ENCODE data around the gene RNF144A. TPM values are rescaled to one million over a fixed set of nuclear protein-coding genes. Genes with fewer than 3 reads are reported as not detected.

The RNF144A gene
- total RNA-seq, 1 donor from 2014 or later, result 39.9 TPM

DNA sequence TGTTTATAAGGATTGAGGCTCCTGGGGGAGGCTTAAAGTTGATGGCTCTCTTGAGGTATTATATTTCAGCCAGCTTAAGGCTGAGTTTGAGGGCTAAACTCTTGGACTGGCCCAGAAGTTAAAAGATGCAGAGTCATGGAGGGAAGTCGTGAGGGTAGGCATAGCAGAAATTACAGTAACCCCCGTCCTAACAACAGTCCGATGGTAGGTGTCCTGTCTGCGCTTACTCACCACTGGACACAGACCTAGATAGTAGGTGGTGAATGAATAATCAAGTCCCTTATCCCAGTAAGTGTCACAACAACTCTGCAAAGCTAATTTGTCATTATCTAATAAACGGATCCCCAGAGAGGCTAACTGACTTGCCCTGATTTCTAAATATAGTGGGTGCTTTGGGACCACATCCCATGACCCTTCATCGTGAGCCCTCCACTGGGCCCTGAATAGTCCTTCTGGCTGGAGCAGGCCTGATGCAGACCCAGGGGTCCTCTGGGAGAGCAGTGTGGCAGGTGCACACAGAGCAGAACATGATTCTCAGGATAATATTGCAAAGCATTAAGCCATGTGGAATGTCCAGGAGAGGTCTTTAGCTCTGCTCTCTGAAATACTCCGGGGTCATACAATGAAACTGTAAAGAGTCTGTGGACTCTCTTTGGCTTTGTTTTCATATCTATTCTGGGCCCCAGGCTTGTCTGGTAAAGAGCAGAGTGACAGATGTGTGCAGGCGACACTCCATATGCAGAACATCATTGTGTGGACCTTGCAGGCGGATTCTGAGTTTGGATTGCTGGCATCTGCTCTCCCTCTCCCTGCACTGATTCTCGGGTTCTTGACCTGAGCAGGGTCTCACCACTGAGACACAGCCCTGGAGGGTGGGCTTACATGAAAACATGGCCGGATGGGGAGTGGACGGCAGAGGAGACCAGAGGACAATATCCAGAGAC lies 98.1 kb downstream of the RNF144A start:
- Mint-ChIP-seq H3K27ac (peak overlapping the region; percentile 9), H3K9me3 (ENCODE audit: low read depth) (no peaks in the 10 kb centered on the region), H3K4me1 (ENCODE audit: low read depth) (peaks cover 13% of the 10 kb centered on the region), H3K27me3 (no peaks in the 10 kb centered on the region), H3K4me3 (ENCODE audit: low read depth) (no peak overlapping the region), H3K36me3 (ENCODE audit: insufficient read depth) (peaks cover 6% of the 10 kb centered on the region)
- TF ChIP-seq, protein P1, sequence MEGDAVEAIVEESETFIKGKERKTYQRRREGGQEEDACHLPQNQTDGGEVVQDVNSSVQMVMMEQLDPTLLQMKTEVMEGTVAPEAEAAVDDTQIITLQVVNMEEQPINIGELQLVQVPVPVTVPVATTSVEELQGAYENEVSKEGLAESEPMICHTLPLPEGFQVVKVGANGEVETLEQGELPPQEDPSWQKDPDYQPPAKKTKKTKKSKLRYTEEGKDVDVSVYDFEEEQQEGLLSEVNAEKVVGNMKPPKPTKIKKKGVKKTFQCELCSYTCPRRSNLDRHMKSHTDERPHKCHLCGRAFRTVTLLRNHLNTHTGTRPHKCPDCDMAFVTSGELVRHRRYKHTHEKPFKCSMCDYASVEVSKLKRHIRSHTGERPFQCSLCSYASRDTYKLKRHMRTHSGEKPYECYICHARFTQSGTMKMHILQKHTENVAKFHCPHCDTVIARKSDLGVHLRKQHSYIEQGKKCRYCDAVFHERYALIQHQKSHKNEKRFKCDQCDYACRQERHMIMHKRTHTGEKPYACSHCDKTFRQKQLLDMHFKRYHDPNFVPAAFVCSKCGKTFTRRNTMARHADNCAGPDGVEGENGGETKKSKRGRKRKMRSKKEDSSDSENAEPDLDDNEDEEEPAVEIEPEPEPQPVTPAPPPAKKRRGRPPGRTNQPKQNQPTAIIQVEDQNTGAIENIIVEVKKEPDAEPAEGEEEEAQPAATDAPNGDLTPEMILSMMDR (IDR thresholded peaks at IDR 0.05; ENCODE audit: unreplicated experiment), result no peak
- no peak for DNase-seq (ENCODE audit: low spot score, unreplicated experiment)

DNA sequence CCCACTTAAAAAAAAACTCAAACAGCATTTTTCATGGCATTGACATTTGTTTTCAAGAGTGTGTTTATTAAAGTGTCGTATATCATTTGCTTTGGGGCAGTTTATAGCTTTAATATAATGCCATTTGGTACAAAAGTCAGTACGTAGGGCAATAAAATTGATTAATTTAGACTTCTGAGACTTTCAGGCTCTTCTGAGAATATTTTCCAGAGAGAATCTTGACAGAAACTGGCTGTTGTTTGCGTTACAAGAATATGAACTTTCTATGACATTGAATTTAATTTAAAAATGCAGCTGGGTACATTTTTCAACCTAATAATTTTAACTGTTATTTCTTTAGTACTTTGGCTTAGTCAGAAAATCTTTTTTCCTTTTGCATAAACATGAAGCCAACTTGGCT lies 98.9 kb downstream of the RNF144A start:
- H3K36me3 Mint-ChIP-seq (ENCODE audit: insufficient read depth), result peaks cover 8% of the 10 kb centered on the region

DNA sequence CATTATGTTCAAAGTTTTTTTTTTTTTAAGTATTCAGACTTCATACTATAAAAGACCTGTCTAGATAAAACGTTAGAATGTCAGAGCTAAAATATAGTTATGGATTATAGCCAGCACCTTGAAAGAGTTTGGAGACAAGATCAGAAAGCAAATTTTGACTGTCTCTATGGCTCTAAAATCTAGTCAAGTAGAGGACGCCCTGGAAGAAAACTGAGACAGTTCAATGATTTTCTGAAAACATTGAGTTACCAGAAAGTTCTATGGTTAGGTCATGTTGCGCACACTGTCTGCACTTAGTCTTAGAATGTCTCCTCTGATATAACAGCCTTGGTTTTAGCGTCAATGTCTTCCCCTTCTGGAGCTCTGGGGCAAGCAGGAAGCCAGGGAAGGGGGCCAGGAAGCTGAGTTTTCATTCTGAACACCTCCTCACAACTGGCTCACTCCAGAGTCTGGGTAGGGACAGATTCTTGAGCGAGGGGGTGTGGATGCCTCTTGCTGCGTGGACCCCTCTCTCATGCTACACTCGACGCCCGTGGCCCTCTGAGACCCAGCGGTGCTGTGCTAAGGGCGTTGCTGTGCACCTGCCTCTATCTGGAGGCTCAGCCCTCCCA lies 99.5 kb downstream of the RNF144A start:
- DNase-seq (ENCODE audit: low spot score, unreplicated experiment), result no peak
- no peaks in the 10 kb centered on the region for H3K27me3 Mint-ChIP-seq
- TF ChIP-seq, protein P1 (IDR thresholded peaks at IDR 0.05; ENCODE audit: unreplicated experiment), result no peak
- no peak overlapping the region for H3K27ac Mint-ChIP-seq
- peaks cover 11% of the 10 kb centered on the region for H3K4me1 Mint-ChIP-seq (ENCODE audit: low read depth)
- peaks cover 12% of the 10 kb centered on the region for H3K36me3 Mint-ChIP-seq (ENCODE audit: insufficient read depth)
- no peak overlapping the region for H3K4me3 Mint-ChIP-seq (ENCODE audit: low read depth)
- no peaks in the 10 kb centered on the region for H3K9me3 Mint-ChIP-seq (ENCODE audit: low read depth)

More for the DNA sequence above, 98.9 kb downstream of the RNF144A start:
- TF ChIP-seq, protein P1 (IDR thresholded peaks at IDR 0.05; ENCODE audit: unreplicated experiment), result no peak
- H3K9me3 Mint-ChIP-seq (ENCODE audit: low read depth), result no peaks in the 10 kb centered on the region
- no peak overlapping the region for H3K27ac Mint-ChIP-seq
- no peak for DNase-seq (ENCODE audit: low spot score, unreplicated experiment)
- H3K27me3 Mint-ChIP-seq, result no peaks in the 10 kb centered on the region
- H3K4me3 Mint-ChIP-seq (ENCODE audit: low read depth), result no peak overlapping the region
- H3K4me1 Mint-ChIP-seq (ENCODE audit: low read depth), result peaks cover 11% of the 10 kb centered on the region

DNA sequence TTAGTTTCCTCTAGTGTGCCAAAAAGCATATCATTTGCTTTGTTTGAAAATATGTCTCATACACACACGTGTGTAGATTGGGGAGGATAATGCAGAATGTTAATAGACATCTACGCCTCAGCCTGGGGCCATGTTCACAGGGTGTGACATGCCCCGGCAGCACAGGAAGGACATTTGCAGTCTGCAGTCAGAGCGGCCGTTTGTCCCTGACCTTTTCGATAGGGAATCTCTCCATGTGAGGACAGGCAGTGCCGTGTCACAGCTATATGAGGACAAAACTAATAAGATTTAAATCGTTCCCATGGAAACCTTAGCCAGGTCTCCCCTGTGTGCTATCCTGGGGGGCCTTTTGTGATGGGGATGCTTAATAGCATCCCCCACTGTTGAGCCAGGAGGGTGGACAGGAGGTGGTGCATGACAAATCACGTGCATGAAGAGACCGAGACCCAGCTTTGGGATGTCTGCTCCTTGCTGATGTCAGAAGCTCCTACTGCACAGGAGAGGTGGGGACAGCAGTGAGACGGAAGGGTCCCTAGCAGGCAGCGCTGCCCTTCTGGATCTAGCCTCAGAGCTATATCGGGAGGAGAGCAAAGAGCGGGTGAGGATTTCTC lies 100.6 kb downstream of the RNF144A start:
- H3K27ac Mint-ChIP-seq, result peak overlapping the region; percentile 54
- no peaks in the 10 kb centered on the region for H3K9me3 Mint-ChIP-seq (ENCODE audit: low read depth)
- H3K4me3 Mint-ChIP-seq (ENCODE audit: low read depth), result no peak overlapping the region
- TF ChIP-seq, protein P1 (IDR thresholded peaks at IDR 0.05; ENCODE audit: unreplicated experiment), result no peak
- no peaks in the 10 kb centered on the region for H3K27me3 Mint-ChIP-seq
- peaks cover 16% of the 10 kb centered on the region for H3K4me1 Mint-ChIP-seq (ENCODE audit: low read depth)
- peaks cover 15% of the 10 kb centered on the region for H3K36me3 Mint-ChIP-seq (ENCODE audit: insufficient read depth)
- DNase-seq (ENCODE audit: low spot score, unreplicated experiment), result no peak

DNA sequence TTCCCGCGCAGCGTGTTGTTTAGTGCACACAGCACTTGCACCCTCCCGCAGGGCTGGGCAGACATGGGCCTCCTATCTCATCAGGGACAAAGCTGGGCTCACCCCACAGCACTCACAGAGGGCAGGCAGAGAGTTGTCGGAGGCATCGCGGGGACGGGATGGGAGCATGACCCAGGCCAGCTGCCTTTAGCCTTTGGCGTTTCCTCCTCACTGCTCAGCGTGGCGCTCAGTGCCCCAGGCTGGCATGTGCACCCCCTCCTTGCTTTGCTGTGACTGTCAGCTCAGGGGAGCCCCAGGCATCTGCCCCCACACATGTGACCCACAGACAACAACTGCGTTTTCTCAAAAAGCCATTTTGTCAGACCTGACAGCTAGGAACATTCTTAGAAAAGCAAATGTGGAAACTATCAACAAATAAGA lies 101.1 kb downstream of the RNF144A start:
- Mint-ChIP-seq H3K36me3 (ENCODE audit: insufficient read depth) (peaks cover 15% of the 10 kb centered on the region), H3K9me3 (ENCODE audit: low read depth) (no peaks in the 10 kb centered on the region), H3K27me3 (no peaks in the 10 kb centered on the region), H3K27ac (peak overlapping the region; percentile 54), H3K4me1 (ENCODE audit: low read depth) (peaks cover 16% of the 10 kb centered on the region), H3K4me3 (ENCODE audit: low read depth) (no peak overlapping the region)
- TF ChIP-seq, protein P1 (IDR thresholded peaks at IDR 0.05; ENCODE audit: unreplicated experiment), result no peak
- DNase-seq (ENCODE audit: low spot score, unreplicated experiment), result no peak
